Liver (tissue), 3 donors: ENCODE results near the gene PRSS22.

Source experiments
- HNF4G ChIP-seq: IDR thresholded peaks from 2 replicates; pipeline ENCODE4 v1.6.1; 2016; ENCODE audit warnings: antibody characterized with exemption
- RXRA ChIP-seq, 2 donors: IDR thresholded peaks; 2 replicates each; pipeline ENCODE4 v1.6.1; 2017 to 2018; ENCODE audit warnings: antibody characterized with exemption in 2 of 2, mild to moderate bottlenecking in 1 of 2
- YY1 ChIP-seq: IDR thresholded peaks from 2 replicates; pipeline ENCODE4 v1.6.1; 2016; ENCODE audit warnings: antibody characterized with exemption, mild to moderate bottlenecking
- TF ChIP-seq, protein P1 (sequence below): fragments of 150-350 bp; IDR thresholded peaks from 2 replicates; pipeline ENCODE4 v1.5.1; 2017; ENCODE audit warnings: improper control_type of control experiment, low read depth, low read length; ENCODE audit not compliant: missing input control
- donor health status: healthy.
- donor health status: healthy.

GRCh38 chr16:2828876-2829430 lies 29.0 kb downstream of the PRSS22 start:
- TF ChIP-seq RXRA (IDR thresholded peaks at IDR 0.05), result no peak
- TF ChIP-seq, protein P1, sequence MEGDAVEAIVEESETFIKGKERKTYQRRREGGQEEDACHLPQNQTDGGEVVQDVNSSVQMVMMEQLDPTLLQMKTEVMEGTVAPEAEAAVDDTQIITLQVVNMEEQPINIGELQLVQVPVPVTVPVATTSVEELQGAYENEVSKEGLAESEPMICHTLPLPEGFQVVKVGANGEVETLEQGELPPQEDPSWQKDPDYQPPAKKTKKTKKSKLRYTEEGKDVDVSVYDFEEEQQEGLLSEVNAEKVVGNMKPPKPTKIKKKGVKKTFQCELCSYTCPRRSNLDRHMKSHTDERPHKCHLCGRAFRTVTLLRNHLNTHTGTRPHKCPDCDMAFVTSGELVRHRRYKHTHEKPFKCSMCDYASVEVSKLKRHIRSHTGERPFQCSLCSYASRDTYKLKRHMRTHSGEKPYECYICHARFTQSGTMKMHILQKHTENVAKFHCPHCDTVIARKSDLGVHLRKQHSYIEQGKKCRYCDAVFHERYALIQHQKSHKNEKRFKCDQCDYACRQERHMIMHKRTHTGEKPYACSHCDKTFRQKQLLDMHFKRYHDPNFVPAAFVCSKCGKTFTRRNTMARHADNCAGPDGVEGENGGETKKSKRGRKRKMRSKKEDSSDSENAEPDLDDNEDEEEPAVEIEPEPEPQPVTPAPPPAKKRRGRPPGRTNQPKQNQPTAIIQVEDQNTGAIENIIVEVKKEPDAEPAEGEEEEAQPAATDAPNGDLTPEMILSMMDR, result no peak
- no peak for TF ChIP-seq HNF4G
- TF ChIP-seq YY1, result no peak
